A549 (cell line): Measurements from ENCODE around the gene POMC. TPM values are rescaled to one million over a fixed set of nuclear protein-coding genes. Genes with fewer than 3 reads are reported as not detected.

Source experiments
- ATAC-seq, 2 experiments: fragments of 200-7000 bp in 1 of 2; fragments of >200 bp in 1 of 2; cut with Nextera tagmentation in 1 of 2; cut with Tn5 transposase in 1 of 2; 3 replicates each; pipeline versions ENCODE4 v1.8.0 to v1.9.1; 2018 to 2020; ENCODE audit warnings: mild to moderate bottlenecking in 1 of 2, moderate library complexity in 1 of 2
- CTCF ChIA-PET: fragments of 300-600 bp; sonication (Branson Sonifier 250); formaldehyde crosslinking; extraction: SDS; loops from one replicate; lab custom pipeline; 2021; ENCODE audit warnings: antibody characterized with exemption, inconsistent platforms; lab: Yijun Ruan, JAX
- POLR2A ChIA-PET: fragments of 350-600 bp; formaldehyde crosslinking; extraction: SDS; loops from one replicate; lab custom pipeline; 2021; ENCODE audit warnings: antibody characterized with exemption, inconsistent platforms; lab: Yijun Ruan, JAX
- DNase-seq, 2 experiments: peaks; one replicate each; pipeline versions ENCODE4 v3.0.0 to v3.0.0-alpha.2; 2011 to 2016; ENCODE audit warnings: low read depth in 1 of 2, low spot score in 1 of 2
- FAIRE-seq: peaks from 2 replicates; lab custom pipeline; 2011; peaks lifted over from hg19 to GRCh38; lab: Jason Lieb, UNC
- H3K27ac ChIP-seq, 2 experiments: fragments of >200 bp; sonication (Bioruptor Twin); formaldehyde crosslinking; 3 replicates each; pipeline ENCODE4 v1.5.1; 2016 to 2017
- H3K4me1 ChIP-seq: fragments of >200 bp; sonication (Bioruptor Twin); formaldehyde crosslinking; 3 replicates; pipeline ENCODE4 v1.6.1; 2016
- H3K4me2 ChIP-seq: fragments of >200 bp; sonication (Bioruptor Twin); formaldehyde crosslinking; 3 replicates; pipeline ENCODE4 v1.6.1; 2016
- H3K4me3 ChIP-seq: fragments of >200 bp; sonication (Bioruptor Twin); formaldehyde crosslinking; 3 replicates; pipeline ENCODE4 v1.5.1; 2016
- H3K9me3 ChIP-seq: fragments of >200 bp; sonication (Bioruptor Twin); formaldehyde crosslinking; 3 replicates; pipeline ENCODE4 v1.6.1; 2016
- CEBPB ChIP-seq, 2 experiments: fragments of >200 bp in 1 of 2; sonication (Bioruptor Twin) in 1 of 2; formaldehyde crosslinking in 1 of 2; IDR thresholded peaks; 2 replicates each; pipeline ENCODE4 v1.6.1; 2012 to 2016
- CHD2 ChIP-seq: fragments of 150-350 bp; IDR thresholded peaks from 2 replicates; pipeline ENCODE4 v1.6.1; 2014; ENCODE audit warnings: low read length; ENCODE audit not compliant: partially characterized antibody
- ESRRA ChIP-seq: fragments of 150-350 bp; IDR thresholded peaks from 2 replicates; pipeline ENCODE4 v1.6.1; 2014; ENCODE audit warnings: mild to moderate bottlenecking, low read length, borderline replicate concordance
- HOXB13 ChIP-seq: fragments of 250-450 bp; sonication (Bioruptor Pico); IDR thresholded peaks from 2 replicates; pipeline ENCODE4 v1.5.0; 2020; ENCODE audit warnings: low read depth, mild to moderate bottlenecking, moderate library complexity
- KDM1A ChIP-seq: fragments of 200-600 bp; sonication (generic); IDR thresholded peaks from 2 replicates; pipeline ENCODE4 v1.6.1; 2016; ENCODE audit warnings: low read depth, mild to moderate bottlenecking
- PHF8 ChIP-seq: fragments of 200-600 bp; sonication (generic); IDR thresholded peaks from 2 replicates; pipeline ENCODE4 v1.6.1; 2016; ENCODE audit warnings: low read depth, mild to moderate bottlenecking, antibody characterized with exemption, moderate library complexity, borderline replicate concordance
- RARB ChIP-seq: fragments of 250-450 bp; sonication (Bioruptor Pico); IDR thresholded peaks from 2 replicates; pipeline ENCODE4 v1.8.0; 2021; ENCODE audit warnings: mild to moderate bottlenecking, moderate library complexity
- WGBS: methylation state at CpG from one replicate; pipeline ENCODE4 v1.1.6; 2017; ENCODE audit errors: missing lambda C conversion rate; 5-methylcytosine and 5-hydroxymethylcytosine counted together
- polyA plus RNA-seq, 4 experiments: library from polyadenylated mRNA; depleted of rRNA in 3 of 4; stranded (reverse); fragments of >200 nt; fragmentation: RNase III in 1 of 4; extraction: RNeasy Plus Mini Kit Qiagen cat#74134 plus additional on column Dnase treatment in 1 of 4; gene quantifications; 2 replicates in 3 of 4; 3 replicates in 1 of 4; pipeline ENCODE4 v1.2.3, GENCODE V29; 2011 to 2017
- TF ChIP-seq, protein P1 (sequence below): fragments of 200-600 bp; sonication (generic); IDR thresholded peaks from 2 replicates; pipeline ENCODE4 v1.6.1; 2016; ENCODE audit warnings: antibody characterized with exemption, mild to moderate bottlenecking, moderate library complexity

Gene POMC
- polyA plus RNA-seq, 2 of the 4 experiments (the other 2 are of a cell fraction): not detected

DNA sequence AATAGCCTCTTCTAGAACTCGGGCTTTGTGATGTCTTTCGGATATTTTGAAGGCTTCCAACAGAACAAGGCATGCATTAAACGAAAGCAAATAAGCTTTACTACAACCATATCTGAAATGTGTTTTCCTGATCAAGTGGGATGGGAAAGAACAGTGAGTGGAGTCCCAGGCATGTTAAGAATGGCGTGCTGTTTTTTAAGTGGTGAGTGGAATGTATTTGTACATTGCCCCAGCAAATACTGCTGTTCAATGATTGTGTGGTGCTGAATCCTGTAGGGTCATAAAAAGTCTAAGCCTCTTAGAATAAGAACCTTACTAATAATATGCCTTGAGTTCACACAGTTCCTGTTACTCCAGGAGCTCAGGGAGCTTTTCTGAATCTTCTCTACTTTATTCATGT, 52.5 kb downstream of the POMC start:
- ATAC-seq (no peak), DNase-seq (no peak), FAIRE-seq (no peak)
- 91% methylated on average over 4 of the region's 4 CpGs for WGBS
- no peak overlapping the region for H3K4me2 ChIP-seq
- ChIA-PET POLR2A (no interaction called here), CTCF (interaction anchor here (0.6 to 9.7 kb wide), 7 partner anchors 10 to 512 kb away, joined by 3 to 55 read pairs (median 4); no protein-coding TSS in a partner anchor)
- no peaks in the 10 kb centered on the region for H3K9me3 ChIP-seq
- no peak overlapping the region for H3K4me3 ChIP-seq
- H3K4me1 ChIP-seq: 0 out of 3 replicates have a peak, but pooled peaks cover 4% of the 10 kb centered on the region
- no peak overlapping the region for H3K27ac ChIP-seq
- TF ChIP-seq, protein P1, sequence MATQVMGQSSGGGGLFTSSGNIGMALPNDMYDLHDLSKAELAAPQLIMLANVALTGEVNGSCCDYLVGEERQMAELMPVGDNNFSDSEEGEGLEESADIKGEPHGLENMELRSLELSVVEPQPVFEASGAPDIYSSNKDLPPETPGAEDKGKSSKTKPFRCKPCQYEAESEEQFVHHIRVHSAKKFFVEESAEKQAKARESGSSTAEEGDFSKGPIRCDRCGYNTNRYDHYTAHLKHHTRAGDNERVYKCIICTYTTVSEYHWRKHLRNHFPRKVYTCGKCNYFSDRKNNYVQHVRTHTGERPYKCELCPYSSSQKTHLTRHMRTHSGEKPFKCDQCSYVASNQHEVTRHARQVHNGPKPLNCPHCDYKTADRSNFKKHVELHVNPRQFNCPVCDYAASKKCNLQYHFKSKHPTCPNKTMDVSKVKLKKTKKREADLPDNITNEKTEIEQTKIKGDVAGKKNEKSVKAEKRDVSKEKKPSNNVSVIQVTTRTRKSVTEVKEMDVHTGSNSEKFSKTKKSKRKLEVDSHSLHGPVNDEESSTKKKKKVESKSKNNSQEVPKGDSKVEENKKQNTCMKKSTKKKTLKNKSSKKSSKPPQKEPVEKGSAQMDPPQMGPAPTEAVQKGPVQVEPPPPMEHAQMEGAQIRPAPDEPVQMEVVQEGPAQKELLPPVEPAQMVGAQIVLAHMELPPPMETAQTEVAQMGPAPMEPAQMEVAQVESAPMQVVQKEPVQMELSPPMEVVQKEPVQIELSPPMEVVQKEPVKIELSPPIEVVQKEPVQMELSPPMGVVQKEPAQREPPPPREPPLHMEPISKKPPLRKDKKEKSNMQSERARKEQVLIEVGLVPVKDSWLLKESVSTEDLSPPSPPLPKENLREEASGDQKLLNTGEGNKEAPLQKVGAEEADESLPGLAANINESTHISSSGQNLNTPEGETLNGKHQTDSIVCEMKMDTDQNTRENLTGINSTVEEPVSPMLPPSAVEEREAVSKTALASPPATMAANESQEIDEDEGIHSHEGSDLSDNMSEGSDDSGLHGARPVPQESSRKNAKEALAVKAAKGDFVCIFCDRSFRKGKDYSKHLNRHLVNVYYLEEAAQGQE: peak; percentile 79; the same call in 1 of the 2 replicates
- TF ChIP-seq CHD2 (no peak), PHF8 (no peak)

DNA sequence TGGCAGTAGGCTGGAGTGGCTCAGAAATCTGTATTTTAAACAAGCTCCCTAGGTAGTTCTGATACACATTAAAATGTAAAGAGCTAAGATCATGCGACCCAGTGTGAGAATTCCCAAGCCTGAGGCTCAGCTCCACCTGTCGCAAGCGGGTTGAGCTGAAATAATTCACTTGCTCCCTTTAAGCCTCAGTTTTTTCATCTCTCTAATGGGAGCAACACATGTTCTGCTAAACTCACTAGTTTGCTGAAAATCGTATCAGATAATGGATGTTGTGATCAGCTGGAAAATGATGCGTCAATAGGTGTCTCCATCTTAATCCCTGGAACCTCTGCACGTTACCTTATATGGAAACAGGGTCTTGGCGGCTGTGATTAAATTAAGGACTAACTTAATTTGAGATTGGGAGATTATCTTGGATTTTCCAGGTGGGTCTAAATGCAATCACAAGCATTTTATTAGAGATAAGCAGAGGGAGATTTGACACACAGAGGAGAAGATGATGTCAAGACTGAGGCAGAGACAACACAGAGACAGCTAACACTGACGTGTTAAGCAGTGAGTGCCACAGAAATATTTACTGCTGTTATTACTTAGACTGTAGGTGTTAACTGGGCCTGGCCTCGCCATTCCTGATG, 53.0 kb downstream of the POMC start:
- ChIA-PET CTCF (interaction anchor here (0.6 to 9.7 kb wide), 7 partner anchors 10 to 512 kb away, joined by 3 to 55 read pairs (median 4); no protein-coding TSS in a partner anchor), POLR2A (no interaction called here)
- Histone ChIP-seq H3K9me3 (no peaks in the 10 kb centered on the region), H3K4me2 (no peak overlapping the region), H3K27ac (no peak overlapping the region), H3K4me3 (no peak overlapping the region), H3K4me1 (0 out of 3 replicates have a peak, but pooled peaks cover 4% of the 10 kb centered on the region)
- FAIRE-seq (no peak), DNase-seq (no peak), ATAC-seq (no peak)
- WGBS: 95% methylated on average over 9 of the region's 9 CpGs
- TF ChIP-seq KDM1A (peak; percentile 36; the same call in 1 of the 2 replicates), HOXB13 (CRISPR knock-in tag) (no peak)

DNA sequence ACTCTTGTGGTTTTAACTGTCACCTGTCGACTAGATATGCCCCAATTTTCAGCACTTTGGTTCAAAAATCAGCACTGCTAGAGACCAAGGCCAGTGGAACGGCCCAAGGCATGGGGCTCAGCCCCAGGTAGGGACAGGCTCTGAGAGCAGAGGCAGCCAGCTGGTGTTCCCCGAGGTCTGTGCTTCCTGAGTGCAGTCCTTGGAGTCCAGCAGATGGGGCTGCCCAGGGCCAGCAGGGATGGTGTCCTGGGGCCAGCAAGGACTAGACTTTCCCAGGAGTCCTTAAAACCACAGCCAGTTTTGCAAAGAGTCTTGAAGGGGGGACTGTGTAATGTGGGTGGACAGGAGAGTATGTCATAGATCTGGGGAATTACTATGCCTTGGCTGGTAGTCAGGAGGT, 56.3 kb downstream of the POMC start:
- WGBS: 82% methylated on average over 3 of the region's 3 CpGs
- TF ChIP-seq ESRRA (no peak), CEBPB (IDR thresholded peaks at IDR 0.05) (no peak), RARB (CRISPR knock-in tag) (no peak)
- Histone ChIP-seq H3K4me3 (no peak overlapping the region), H3K27ac (peak overlapping the region in 1 of 2 experiments; percentile 13; a peak in 1 of 6 replicates), H3K4me1 (peaks cover 21% of the 10 kb centered on the region), H3K4me2 (no peak overlapping the region), H3K9me3 (no peaks in the 10 kb centered on the region)
- POLR2A ChIA-PET: no interaction called here
- ATAC-seq: peak in 1 of 2 experiments; percentile 39; a peak in 3 of 6 replicates
- FAIRE-seq: no peak
- DNase-seq: no peak
- CTCF ChIA-PET: interaction anchor here (1.0 to 9.7 kb wide), 5 partner anchors 9 to 137 kb away, joined by 3 to 55 read pairs (median 3); no protein-coding TSS in a partner anchor

Other genes with a start within 250 kb of the POMC start
- 37.4 and 52.5 TPM in 2 replicates for gene ADCY3, start 248.3 kb downstream of the POMC start, polyA plus RNA-seq (2011; rRNA removed)
- 58.5 to 65.4 TPM (median 58.8 TPM) in 3 replicates for gene ADCY3, start 248.3 kb downstream of the POMC start, polyA plus RNA-seq (2017; fragmentation: RNase III; extraction: RNeasy Plus Mini Kit Qiagen cat#74134 plus additional on column Dnase treatment)
- gene DNAJC27, start 196.6 kb downstream of the POMC start, polyA plus RNA-seq (2011; rRNA removed): 5.2 and 7.8 TPM in 2 replicates
- gene DNAJC27, start 196.6 kb downstream of the POMC start, polyA plus RNA-seq (2017; fragmentation: RNase III; extraction: RNeasy Plus Mini Kit Qiagen cat#74134 plus additional on column Dnase treatment): 2.3 to 3.0 TPM (median 2.6 TPM) in 3 replicates
- gene EFR3B, start 126.5 kb downstream of the POMC start, polyA plus RNA-seq (2011; rRNA removed): 6.5 and 8.1 TPM in 2 replicates
- gene EFR3B, start 126.5 kb downstream of the POMC start, polyA plus RNA-seq (2017; fragmentation: RNase III; extraction: RNeasy Plus Mini Kit Qiagen cat#74134 plus additional on column Dnase treatment): 10.4 to 13.1 TPM (median 12.5 TPM) in 3 replicates
- gene DNMT3A, start 173.3 kb upstream of the POMC start, polyA plus RNA-seq (2011; rRNA removed): 4.4 and 5.7 TPM in 2 replicates
- 8.1 to 12.2 TPM (median 11.9 TPM) in 3 replicates for gene DNMT3A, start 173.3 kb upstream of the POMC start, polyA plus RNA-seq (2017; fragmentation: RNase III; extraction: RNeasy Plus Mini Kit Qiagen cat#74134 plus additional on column Dnase treatment)